IPS-20b (cell line): ENCODE data around the gene ZNRF3.

ENCODE experiments used
- H3K27ac ChIP-seq: one replicate; pipeline ENCODE4 v1.5.1; 2013; ENCODE audit warnings: low read length
- H3K27me3 ChIP-seq: 2 replicates; pipeline ENCODE4 v1.6.1; 2013; ENCODE audit warnings: mild to moderate bottlenecking, low read length, inconsistent platforms; ENCODE audit not compliant: insufficient read depth
- H3K36me3 ChIP-seq: 2 replicates; pipeline ENCODE4 v1.6.1; 2013; ENCODE audit warnings: low read depth, mild to moderate bottlenecking, inconsistent platforms, low read length, moderate library complexity; ENCODE audit not compliant: insufficient read depth
- H3K4me1 ChIP-seq: 2 replicates; pipeline ENCODE4 v1.6.1; 2013; ENCODE audit warnings: mild to moderate bottlenecking, control low read depth, inconsistent platforms, low read length, moderate library complexity; ENCODE audit not compliant: insufficient read depth
- H3K4me3 ChIP-seq: 2 replicates; pipeline ENCODE4 v1.5.1; 2013; ENCODE audit warnings: mild to moderate bottlenecking, low read length, inconsistent platforms
- H3K9ac ChIP-seq: 2 replicates; pipeline ENCODE4 v1.6.1; 2013; ENCODE audit warnings: low read depth, mild to moderate bottlenecking, inconsistent platforms, low read length, moderate library complexity
- H3K9me3 ChIP-seq: 2 replicates; pipeline ENCODE4 v1.6.1; 2013; ENCODE audit warnings: mild to moderate bottlenecking, low read depth, low read length, inconsistent platforms; ENCODE audit not compliant: insufficient read depth

Gene ZNRF3

DNA sequence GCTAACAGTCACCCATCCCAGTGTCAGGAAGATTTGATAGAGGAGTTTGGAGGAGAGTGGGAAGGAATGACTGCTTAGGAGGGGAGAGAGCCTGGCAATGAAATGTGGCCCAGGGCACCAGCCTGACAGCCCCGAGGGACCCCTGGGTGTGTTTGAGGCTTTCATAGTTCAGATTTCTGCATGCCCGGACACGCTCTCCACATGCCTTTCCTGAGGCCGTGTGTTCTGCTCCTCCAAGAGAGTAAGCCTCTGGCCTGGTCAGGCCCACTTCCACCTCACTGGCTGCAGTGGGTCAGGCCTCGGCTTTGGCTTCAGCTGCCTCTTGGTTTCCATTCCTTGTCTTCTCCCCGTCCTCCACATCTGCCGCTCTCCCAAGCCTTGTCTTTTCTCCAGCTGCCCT is 99.8 kb downstream of the ZNRF3 start:
- peaks cover 14% of the 10 kb centered on the region; the same call in 1 of the 2 replicates for H3K36me3 ChIP-seq
- peak overlapping the region; percentile 15 for H3K27ac ChIP-seq
- no peak overlapping the region for H3K9ac ChIP-seq
- H3K9me3 ChIP-seq, result no peaks in the 10 kb centered on the region
- no peak overlapping the region for H3K4me3 ChIP-seq
- peaks cover 38% of the 10 kb centered on the region for H3K4me1 ChIP-seq
- H3K27me3 ChIP-seq, result no peaks in the 10 kb centered on the region

DNA sequence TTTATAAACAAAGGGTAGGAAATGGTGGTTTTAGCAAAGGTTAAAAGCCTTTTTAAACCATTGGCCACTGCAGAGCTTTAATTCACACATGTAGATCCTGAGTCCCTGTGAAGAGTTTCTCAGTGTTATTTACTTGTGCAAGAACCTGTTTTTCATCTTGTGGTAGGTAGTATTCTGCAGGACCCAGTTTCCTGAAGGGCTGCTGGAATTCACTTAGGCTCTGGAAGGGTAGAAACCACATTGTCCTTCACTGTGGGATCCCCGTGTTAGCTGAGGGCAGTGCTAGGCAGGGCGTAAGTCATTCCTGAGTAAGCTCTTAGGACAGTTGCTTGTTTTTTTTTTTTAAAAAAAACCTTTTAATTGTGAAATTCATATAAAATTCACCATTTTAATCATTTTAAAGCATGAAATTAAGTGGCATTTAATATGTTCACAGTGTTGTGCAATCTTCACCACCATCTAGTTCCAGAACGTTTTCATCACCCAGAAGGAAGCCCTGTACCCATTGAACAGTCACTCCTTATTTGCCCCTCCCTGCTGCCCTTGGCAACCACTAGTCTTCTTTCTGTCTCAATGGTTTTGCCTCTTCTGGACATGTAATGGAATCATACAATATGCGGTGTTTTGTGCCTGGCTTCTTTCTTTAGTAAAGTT is 100.5 kb downstream of the ZNRF3 start:
- H3K4me1 ChIP-seq, result peaks cover 45% of the 10 kb centered on the region
- H3K4me3 ChIP-seq, result no peak overlapping the region
- peak overlapping the region; percentile 15 for H3K27ac ChIP-seq
- no peaks in the 10 kb centered on the region for H3K9me3 ChIP-seq
- H3K9ac ChIP-seq, result no peak overlapping the region
- H3K27me3 ChIP-seq, result no peaks in the 10 kb centered on the region
- peaks cover 14% of the 10 kb centered on the region; the same call in 1 of the 2 replicates for H3K36me3 ChIP-seq

DNA sequence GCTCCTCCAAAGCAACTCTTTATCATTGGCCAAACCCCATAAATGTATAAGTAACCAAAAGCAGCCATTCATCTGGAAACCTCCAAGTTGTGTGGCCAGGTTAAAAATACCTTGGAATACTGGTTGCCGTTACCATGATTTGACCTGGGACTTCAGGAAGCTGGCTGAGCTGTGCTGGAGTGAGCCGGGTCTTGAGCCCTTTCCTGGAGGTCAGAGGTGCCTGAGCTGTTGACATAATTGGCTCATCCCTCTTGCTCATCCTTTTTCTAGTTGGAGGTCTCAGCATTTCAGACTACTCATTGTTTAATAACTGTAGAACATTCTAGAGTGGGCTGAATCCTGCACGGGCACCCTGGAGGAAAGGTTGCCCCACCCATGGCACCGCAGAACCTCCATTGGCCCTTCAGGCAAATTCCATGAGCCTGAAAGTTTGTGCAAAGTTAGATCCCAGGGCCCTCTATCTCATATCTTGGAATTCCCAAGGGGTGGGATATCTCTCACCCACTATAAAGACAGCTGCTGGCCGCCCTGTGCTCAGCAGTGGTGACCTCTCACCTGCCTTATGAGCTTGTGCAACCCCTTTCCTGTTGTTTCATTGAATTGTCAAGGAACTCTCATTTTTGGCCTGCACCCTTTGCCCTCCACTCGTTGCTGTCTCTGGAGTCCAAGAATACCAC is 101.2 kb downstream of the ZNRF3 start:
- H3K9me3 ChIP-seq, result no peaks in the 10 kb centered on the region
- peaks cover 14% of the 10 kb centered on the region; the same call in 1 of the 2 replicates for H3K36me3 ChIP-seq
- no peak overlapping the region for H3K27ac ChIP-seq
- peaks cover 50% of the 10 kb centered on the region for H3K4me1 ChIP-seq
- no peak overlapping the region for H3K9ac ChIP-seq
- no peaks in the 10 kb centered on the region for H3K27me3 ChIP-seq
- H3K4me3 ChIP-seq, result no peak overlapping the region

DNA sequence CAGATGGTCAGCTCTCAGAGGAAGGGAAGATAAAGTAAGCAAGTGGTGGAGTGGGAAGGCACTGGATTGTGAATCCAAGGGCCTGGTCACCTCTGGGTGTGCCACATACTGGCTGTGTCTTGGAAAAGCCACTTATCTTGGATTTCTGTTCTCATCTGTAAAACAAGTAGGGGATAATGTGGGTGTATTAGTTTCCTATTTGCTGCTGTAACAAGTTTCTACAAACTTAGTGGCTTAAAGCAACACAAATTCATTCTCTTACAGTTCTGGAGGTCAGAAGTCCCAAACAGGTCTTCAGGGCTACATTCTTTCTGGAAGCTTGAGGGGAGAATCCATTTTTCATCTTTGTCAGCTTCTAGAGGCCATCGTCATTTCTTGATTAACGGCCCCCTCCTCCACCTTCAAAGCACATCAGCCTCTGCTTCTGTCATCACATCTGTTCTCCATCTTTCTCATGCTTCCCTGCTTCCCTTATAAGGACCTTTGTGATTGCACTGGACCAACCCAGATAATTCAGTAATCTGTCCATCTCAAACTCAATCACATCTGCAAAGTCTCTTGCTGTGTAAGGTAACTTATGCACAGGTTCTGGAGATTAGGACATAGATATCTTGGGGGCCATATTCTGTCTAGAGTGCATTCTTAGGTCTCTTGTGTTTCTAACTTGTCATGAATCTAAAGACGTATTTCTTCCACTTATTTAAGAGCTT is 102.4 kb downstream of the ZNRF3 start:
- Histone ChIP-seq H3K9me3 (no peaks in the 10 kb centered on the region), H3K27me3 (no peaks in the 10 kb centered on the region), H3K4me3 (no peak overlapping the region), H3K9ac (no peak overlapping the region), H3K36me3 (peaks cover 19% of the 10 kb centered on the region; the same call in 1 of the 2 replicates), H3K27ac (no peak overlapping the region), H3K4me1 (peaks cover 56% of the 10 kb centered on the region)

DNA sequence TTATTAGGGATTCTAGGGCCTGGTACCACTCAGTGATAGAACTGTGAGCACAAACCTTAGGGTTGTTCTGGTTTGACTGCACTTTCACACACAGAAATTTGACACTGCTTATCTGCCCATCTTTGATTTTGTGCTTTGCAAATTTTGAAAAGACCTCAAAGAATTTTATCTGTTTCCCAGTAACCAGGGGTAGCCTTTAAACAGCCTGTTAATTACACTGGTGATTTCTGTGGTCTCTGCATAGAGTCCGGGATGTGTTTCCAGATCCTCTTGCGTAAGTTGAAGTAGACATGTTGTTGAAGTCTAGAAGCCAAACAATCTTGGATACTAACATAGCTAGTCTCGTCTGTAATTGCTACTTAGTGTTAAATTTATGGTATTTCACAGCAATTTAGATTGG is 103.0 kb downstream of the ZNRF3 start:
- peaks cover 21% of the 10 kb centered on the region; the same call in 1 of the 2 replicates for H3K36me3 ChIP-seq
- peaks cover 56% of the 10 kb centered on the region for H3K4me1 ChIP-seq
- no peaks in the 10 kb centered on the region for H3K27me3 ChIP-seq
- no peaks in the 10 kb centered on the region for H3K9me3 ChIP-seq
- H3K4me3 ChIP-seq, result no peak overlapping the region
- no peak overlapping the region for H3K27ac ChIP-seq
- H3K9ac ChIP-seq, result no peak overlapping the region

DNA sequence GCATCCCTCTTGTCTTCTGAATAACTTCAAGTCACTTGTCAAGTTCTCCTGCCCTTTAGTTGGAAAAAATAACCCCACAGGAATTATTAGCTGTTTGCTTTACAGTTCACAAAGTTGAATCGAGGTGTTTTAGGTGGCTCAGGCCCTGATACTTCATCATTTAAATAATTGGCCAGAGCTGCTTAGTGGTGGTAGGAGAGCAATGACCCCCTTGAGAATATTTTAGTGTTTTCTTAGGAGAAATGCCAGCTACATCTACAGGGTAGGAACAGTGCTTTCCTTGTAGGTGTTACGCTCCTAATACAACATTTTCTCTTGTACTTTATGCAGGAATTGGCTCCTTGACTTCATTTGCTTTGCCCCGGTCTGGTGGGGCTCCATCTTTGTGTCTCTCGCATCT is 105.1 kb downstream of the ZNRF3 start:
- peaks cover 45% of the 10 kb centered on the region for H3K4me1 ChIP-seq

DNA sequence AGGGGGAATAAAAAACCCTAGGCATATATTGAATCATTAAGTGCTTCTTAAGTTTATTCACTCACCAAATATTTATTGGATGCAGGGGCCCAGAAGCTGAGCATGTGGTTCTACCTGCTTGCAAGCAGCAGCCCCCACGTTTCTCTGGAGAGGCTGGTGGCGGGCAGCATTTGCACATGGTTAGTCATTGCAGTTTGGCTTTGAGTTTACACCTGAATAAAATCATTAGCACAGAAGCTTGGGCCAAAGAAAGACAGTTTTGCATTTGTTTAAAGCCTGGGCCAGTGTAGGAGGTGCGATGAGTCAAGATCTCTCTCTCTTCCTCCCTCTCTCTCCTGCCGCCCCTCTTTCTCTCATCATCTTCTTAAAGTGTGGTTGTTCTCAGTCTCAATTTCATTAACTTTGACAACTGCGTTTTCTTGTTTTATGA is 105.7 kb downstream of the ZNRF3 start:
- H3K36me3 ChIP-seq, result peaks cover 37% of the 10 kb centered on the region
- no peaks in the 10 kb centered on the region for H3K9me3 ChIP-seq
- H3K27me3 ChIP-seq, result no peaks in the 10 kb centered on the region
- peak overlapping the region; percentile 71 for H3K9ac ChIP-seq
- H3K4me1 ChIP-seq, result peaks cover 39% of the 10 kb centered on the region
- peak overlapping the region; percentile 3; the same call in 1 of the 2 replicates for H3K4me3 ChIP-seq
- peak overlapping the region; percentile 89 for H3K27ac ChIP-seq

More for the DNA sequence above, 105.1 kb downstream of the ZNRF3 start:
- Histone ChIP-seq H3K9ac (peak overlapping the region; percentile 71), H3K36me3 (peaks cover 37% of the 10 kb centered on the region), H3K9me3 (no peaks in the 10 kb centered on the region), H3K4me3 (peak overlapping the region; percentile 3; the same call in 1 of the 2 replicates), H3K27ac (peak overlapping the region; percentile 77), H3K27me3 (no peaks in the 10 kb centered on the region)

DNA sequence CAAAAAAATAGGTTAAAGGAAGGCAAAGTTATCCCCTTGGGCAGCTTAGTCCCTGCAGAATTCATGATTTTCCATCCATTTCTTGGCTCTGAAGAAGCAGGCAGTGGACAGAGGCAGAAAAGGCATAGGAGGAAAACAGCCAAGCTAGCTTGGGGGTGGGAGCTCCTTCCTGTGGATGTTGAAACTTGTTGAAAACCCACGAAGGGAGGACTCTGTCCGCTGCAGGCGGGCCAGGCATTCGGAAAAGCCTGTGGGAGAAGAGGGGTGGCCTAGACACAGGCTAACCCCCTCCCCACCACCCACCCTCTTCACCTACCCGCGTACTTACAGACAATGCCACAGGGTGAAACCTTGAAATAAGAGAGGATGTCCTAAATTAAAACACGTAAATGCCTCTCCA is 106.1 kb downstream of the ZNRF3 start:
- Histone ChIP-seq H3K27ac (peak overlapping the region; percentile 89), H3K9me3 (no peaks in the 10 kb centered on the region), H3K9ac (peak overlapping the region; percentile 71), H3K36me3 (peaks cover 37% of the 10 kb centered on the region), H3K27me3 (no peaks in the 10 kb centered on the region), H3K4me3 (peak overlapping the region; percentile 3; the same call in 1 of the 2 replicates), H3K4me1 (peaks cover 36% of the 10 kb centered on the region)

DNA sequence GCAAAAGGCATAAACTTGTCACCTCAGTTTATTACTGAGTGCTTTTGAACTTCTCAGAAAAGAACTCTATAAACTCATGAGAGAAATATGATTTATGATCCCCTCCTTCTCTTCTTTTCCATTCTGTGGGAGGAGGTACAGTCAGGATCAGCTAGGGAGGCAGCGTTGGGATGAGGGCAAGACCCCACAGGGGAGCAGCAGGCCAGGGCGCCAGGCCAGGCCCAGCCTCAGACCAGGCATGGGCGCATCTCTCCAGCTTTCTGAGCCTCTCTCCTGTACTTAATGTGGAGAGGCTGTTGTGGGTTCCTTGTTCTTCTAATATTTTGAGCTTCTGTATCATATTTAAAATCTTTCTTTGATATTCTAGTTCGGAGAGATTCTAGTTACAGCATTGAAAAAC is 106.5 kb downstream of the ZNRF3 start:
- Histone ChIP-seq H3K4me3 (peak overlapping the region; percentile 3; the same call in 1 of the 2 replicates), H3K36me3 (peaks cover 37% of the 10 kb centered on the region), H3K27ac (peak overlapping the region; percentile 89), H3K27me3 (no peaks in the 10 kb centered on the region), H3K4me1 (peaks cover 36% of the 10 kb centered on the region), H3K9me3 (no peaks in the 10 kb centered on the region), H3K9ac (peak overlapping the region; percentile 71)

DNA sequence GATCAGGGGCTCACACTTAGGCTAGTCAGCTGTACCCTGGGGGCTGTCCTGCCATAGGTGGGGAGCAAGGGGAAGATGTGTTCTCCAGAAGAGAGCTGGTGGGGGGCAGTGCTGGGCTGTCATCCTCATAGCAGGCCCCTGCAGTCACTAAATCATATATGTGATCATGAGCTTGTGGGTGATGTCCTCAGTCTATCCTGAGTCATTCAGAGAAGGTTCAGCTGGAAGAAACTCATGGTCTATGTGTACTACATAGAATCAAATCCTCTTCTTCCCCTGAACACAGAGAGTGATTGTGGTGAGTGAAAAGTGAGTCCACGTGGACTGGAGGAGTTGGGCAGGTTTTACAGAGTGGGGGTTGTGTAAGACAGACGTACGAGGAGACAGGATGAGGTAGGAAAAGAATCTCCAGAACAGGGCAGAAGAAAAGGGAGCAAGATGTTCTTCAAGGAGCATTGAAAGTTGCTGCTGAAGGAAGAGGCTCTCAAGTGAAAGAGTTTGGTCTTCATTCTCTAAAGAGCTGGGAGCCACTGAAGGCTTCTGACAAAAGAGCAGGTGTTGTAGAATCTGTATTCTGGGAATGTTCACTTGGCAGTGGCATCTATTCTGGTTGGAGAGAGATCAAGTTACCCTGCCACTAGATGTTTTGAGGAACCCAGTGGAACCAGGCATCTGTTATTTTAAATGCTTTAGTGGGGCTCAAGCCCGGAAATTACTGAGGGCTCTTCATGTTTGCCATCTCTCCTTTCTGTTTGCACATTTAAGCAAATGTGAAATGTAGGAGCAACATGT is 109.4 kb downstream of the ZNRF3 start:
- no peak overlapping the region for H3K9ac ChIP-seq
- H3K9me3 ChIP-seq, result no peaks in the 10 kb centered on the region
- no peak overlapping the region for H3K4me3 ChIP-seq
- peaks cover 22% of the 10 kb centered on the region for H3K4me1 ChIP-seq
- H3K36me3 ChIP-seq, result peaks cover 32% of the 10 kb centered on the region
- H3K27ac ChIP-seq, result no peak overlapping the region
- no peaks in the 10 kb centered on the region for H3K27me3 ChIP-seq

DNA sequence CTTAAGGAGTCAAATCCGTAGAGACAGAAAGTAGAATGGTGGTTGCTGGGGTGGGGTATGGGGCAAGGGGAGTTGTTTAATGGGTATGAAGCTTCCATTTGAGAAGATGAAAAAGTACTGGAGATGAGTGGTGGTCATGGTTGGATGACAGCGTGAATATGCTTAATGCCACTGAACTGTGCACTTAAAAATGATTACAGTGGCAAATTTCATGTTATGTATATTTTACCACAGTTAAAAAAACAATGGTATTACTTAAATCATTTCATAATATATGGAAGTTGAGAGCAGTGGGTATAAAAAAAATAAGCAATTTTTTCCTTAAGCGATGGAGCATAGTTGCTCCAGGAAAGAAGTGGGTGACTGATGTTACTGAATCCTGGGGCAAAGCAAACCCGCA is 111.2 kb downstream of the ZNRF3 start:
- Histone ChIP-seq H3K4me3 (no peak overlapping the region), H3K27ac (no peak overlapping the region), H3K9me3 (no peaks in the 10 kb centered on the region)

More for the DNA sequence above, 111.2 kb downstream of the ZNRF3 start:
- no peak overlapping the region for H3K9ac ChIP-seq
- H3K4me1 ChIP-seq, result peaks cover 11% of the 10 kb centered on the region
- H3K27me3 ChIP-seq, result no peaks in the 10 kb centered on the region
- H3K36me3 ChIP-seq, result peaks cover 32% of the 10 kb centered on the region
